ENCODE results near the gene RAPGEF4. TPM values are rescaled to one million over a fixed set of nuclear protein-coding genes. Genes with fewer than 3 reads are reported as not detected.

The RAPGEF4 gene
- total RNA-seq, 1 donor from 2014 or later, result 0.57 TPM

- Mint-ChIP-seq H3K27me3 (ENCODE audit: low read depth) (no peaks in the 10 kb centered on the region), H3K36me3 (ENCODE audit: low read depth) (no peaks in the 10 kb centered on the region), H3K9me3 (ENCODE audit: low read depth) (no peaks in the 10 kb centered on the region), H3K27ac (ENCODE audit: unreplicated experiment) (peak overlapping the region; percentile 60), H3K4me1 (ENCODE audit: low read depth) (peaks cover 26% of the 10 kb centered on the region), H3K4me3 (ENCODE audit: unreplicated experiment) (no peak overlapping the region)
- no peak for TF ChIP-seq CTCF (IDR thresholded peaks at IDR 0.05)
- DNase-seq (ENCODE audit: low spot score), result no peak
Observed at GRCh38 chr2:172782506-172783164, 47.0 kb downstream of the RAPGEF4 start.

GRCh38 chr2:172783165-172783898 lies 47.7 kb downstream of the RAPGEF4 start:
- Mint-ChIP-seq H3K9me3 (ENCODE audit: low read depth) (no peaks in the 10 kb centered on the region), H3K4me3 (ENCODE audit: unreplicated experiment) (no peak overlapping the region), H3K27ac (ENCODE audit: unreplicated experiment) (peak overlapping the region; percentile 60), H3K4me1 (ENCODE audit: low read depth) (peaks cover 26% of the 10 kb centered on the region), H3K36me3 (ENCODE audit: low read depth) (no peaks in the 10 kb centered on the region), H3K27me3 (ENCODE audit: low read depth) (no peaks in the 10 kb centered on the region)
- TF ChIP-seq CTCF (IDR thresholded peaks at IDR 0.05), result peak; percentile 51
- DNase-seq (ENCODE audit: low spot score), result no peak

GRCh38 chr2:172788871-172789270 lies 53.2 kb downstream of the RAPGEF4 start:
- H3K27me3 Mint-ChIP-seq (ENCODE audit: low read depth), result no peaks in the 10 kb centered on the region
- no peak for DNase-seq (ENCODE audit: low spot score)
- no peaks in the 10 kb centered on the region for H3K9me3 Mint-ChIP-seq (ENCODE audit: low read depth)
- H3K4me1 Mint-ChIP-seq (ENCODE audit: low read depth), result peaks cover 10% of the 10 kb centered on the region
- no peaks in the 10 kb centered on the region for H3K36me3 Mint-ChIP-seq (ENCODE audit: low read depth)
- no peak overlapping the region for H3K27ac Mint-ChIP-seq (ENCODE audit: unreplicated experiment)
- no peak overlapping the region for H3K4me3 Mint-ChIP-seq (ENCODE audit: unreplicated experiment)
- no peak for TF ChIP-seq CTCF (IDR thresholded peaks at IDR 0.05)

GRCh38 chr2:172790404-172790803 lies 54.8 kb downstream of the RAPGEF4 start:
- no peaks in the 10 kb centered on the region for H3K9me3 Mint-ChIP-seq (ENCODE audit: low read depth)
- TF ChIP-seq CTCF (IDR thresholded peaks at IDR 0.05), result no peak

GRCh38 chr2:172791953-172792352 lies 56.3 kb downstream of the RAPGEF4 start:
- no peak overlapping the region for H3K27ac Mint-ChIP-seq (ENCODE audit: unreplicated experiment)
- H3K4me1 Mint-ChIP-seq (ENCODE audit: low read depth), result no peaks in the 10 kb centered on the region
- H3K4me3 Mint-ChIP-seq (ENCODE audit: unreplicated experiment), result no peak overlapping the region

More at GRCh38 chr2:172790404-172790803, 54.8 kb downstream of the RAPGEF4 start:
- H3K27me3 Mint-ChIP-seq (ENCODE audit: low read depth), result no peaks in the 10 kb centered on the region
- peaks cover 5% of the 10 kb centered on the region for H3K4me1 Mint-ChIP-seq (ENCODE audit: low read depth)
- H3K36me3 Mint-ChIP-seq (ENCODE audit: low read depth), result no peaks in the 10 kb centered on the region
- H3K4me3 Mint-ChIP-seq (ENCODE audit: unreplicated experiment), result no peak overlapping the region
- H3K27ac Mint-ChIP-seq (ENCODE audit: unreplicated experiment), result no peak overlapping the region
- no peak for DNase-seq (ENCODE audit: low spot score)

More at GRCh38 chr2:172791953-172792352, 56.3 kb downstream of the RAPGEF4 start:
- H3K27me3 Mint-ChIP-seq (ENCODE audit: low read depth), result no peaks in the 10 kb centered on the region
- no peaks in the 10 kb centered on the region for H3K9me3 Mint-ChIP-seq (ENCODE audit: low read depth)
- H3K36me3 Mint-ChIP-seq (ENCODE audit: low read depth), result no peaks in the 10 kb centered on the region
- TF ChIP-seq CTCF (IDR thresholded peaks at IDR 0.05), result no peak
- no peak for DNase-seq (ENCODE audit: low spot score)
